ENCODE results near the gene MYH10.

Gene MYH10

DNA sequence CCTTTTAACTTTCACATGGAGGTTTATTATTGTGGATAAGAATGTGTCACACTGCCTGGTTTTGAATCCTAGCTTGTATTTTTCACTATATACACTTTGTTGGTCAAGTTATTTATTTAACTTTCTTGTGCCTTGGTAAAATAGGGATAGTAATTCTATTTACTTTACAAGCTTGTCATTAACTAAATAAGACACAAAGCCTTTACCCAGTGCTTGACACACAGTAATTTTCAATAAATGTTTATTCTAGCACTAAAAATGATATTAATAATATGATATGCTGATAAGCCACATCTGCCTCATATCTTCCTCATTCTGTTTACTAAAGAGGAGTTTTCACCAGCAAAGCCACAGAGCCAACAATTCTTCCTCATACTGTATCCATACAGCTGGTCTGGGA is 27.8 kb downstream of the MYH10 start:
- no peak for DNase-seq

DNA sequence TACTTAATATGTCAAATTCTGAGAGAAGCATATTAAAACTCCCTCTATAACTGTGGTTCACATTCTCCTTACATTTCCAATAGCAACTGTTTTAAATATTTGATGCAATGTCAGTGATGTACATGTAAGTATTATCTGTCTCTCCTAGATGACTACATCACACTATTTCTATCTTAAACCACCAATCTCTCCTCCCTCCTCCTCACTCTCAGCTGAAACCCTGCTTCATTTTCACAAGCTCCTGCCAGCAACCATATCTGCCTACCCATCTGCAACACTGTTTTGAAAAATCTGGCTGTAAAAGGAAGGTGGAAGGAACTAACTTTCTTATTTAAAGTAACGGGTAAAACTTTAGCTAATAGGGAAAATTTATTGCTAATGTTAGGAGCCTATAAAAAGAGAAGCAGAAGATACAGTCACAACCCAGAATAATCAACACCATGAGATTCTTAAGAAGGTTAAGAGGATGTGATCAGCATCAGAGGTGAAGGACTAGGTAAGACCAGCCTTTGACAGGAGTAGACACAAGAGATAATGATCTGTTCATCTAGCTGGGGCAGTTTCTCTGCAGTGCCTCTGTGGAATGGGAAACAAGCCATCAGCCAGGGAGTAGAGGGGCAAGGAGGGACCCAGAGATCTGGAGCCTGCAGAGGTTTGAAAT is 31.0 kb downstream of the MYH10 start:
- DNase-seq, result no peak

DNA sequence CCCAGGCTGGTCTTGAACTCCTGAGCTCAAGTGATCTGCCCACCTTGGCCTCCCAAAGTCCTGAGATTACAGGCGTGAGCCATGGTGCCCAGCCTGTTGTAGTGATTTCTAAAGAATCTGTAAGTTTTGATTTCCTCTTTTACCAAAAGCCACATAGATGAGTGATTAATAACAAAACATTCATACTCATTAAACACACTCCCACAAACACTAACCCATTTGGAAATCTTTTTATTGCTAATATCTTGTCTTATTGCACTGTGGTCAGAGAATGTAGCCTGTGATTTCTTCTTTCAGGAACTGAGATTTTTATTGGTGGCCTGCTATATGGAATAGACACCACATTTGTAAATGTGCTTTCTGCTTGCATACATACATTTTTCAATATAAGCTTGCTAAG is 31.6 kb downstream of the MYH10 start:
- DNase-seq, result no peak

DNA sequence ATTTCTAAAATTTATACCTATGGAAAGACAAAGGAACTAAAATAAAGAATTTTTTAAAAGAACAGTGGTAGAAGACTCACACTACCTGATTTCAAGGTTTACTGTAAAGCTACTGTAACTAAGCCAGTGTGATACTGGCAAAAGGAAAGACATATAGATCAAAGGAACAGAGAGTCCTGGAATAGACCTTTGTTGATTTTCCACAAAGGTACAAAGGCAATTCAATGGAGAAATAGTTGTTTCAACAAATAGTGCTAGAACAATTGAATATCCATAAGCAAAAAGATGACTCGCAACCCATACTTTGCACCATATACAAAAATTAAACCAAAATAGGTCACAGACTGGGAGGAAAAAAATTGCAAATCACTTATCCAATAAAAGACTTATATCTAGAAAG is 36.7 kb downstream of the MYH10 start:
- DNase-seq, result no peak

DNA sequence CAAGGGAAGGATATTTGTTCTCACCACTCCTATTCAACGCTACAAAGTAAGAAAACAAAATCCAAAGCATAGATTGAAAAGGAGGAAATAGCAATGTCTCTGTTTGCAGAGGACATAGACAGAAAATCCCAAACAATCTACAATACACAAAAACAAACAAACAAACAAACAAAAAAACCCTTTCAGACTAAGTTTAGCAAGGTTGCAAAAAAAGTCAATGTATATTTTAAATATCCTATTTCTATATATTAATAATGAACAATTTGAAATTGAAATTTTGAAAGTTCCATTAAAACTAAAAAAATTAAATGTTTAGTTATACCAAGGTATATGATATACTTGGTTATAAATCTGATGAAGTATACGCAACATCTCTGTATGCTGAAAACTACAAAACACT is 37.2 kb downstream of the MYH10 start:
- DNase-seq, result no peak

DNA sequence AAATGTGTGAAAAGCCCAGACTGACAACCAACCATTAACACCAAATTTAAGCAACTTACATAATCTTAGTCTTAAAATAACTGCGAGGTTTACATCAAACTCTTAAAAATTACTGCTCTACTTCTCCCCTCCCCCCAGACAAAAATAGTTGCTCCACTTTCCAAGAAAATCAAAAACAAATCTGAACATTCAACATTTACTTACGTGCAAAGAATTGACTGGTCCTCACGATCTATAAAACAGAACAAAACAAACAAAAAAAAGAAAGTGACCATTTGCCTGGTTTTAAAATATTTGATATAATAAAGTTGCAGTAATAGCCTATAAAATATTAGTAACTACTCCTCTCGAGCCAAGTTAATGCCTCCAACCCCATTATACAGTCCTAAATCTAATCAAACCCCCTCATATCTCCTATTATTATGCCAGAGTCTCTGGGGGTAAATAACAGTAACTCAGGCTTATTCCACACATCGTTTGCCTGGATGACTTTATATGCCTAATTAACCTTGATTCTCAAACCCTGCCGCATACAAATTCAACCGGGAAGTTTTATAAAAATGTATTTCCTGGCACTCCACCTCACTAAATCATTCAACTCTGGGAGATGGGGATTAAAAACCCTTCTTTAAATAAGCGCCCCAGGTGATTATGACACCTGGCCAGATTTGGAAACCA is 41.5 kb downstream of the MYH10 start:
- DNase-seq, result no peak

DNA sequence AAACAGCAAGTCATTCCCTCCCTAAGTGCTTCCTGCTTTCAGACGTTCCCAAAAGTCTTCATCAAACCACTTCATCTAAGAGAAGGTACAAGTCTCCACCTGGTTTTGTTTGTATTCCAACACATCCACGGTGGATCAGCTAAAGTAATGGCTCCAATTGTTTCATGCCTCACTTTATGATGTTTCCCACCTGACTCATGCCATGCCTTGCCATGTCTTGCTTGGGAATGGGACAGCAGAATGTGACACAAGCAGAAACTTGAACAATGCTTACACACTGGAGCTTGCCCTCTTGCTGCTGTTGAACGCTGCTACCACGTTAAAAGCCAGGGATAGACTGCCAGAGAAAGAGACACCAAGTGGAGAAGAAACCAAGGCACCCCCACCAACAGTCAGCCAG is 43.8 kb downstream of the MYH10 start:
- DNase-seq, result no peak

DNA sequence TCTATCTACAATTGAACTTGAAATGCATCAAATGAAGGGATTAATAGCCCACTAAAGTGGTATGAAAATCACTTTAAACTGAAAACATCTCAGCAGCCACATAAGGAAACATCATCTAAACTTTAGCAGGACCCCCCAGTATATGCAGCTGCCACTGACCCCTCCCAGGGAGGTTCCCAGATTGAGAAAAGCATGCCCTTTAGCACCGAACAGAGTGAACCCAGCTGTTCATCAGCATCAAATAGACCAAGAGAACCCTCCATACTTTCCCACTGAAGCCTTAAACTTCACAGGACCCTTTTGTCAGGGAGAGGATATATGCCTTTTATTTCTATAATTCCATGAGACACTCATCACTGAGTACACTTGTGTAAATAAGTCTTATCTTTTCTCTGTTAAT is 44.6 kb downstream of the MYH10 start:
- no peak for DNase-seq

DNA sequence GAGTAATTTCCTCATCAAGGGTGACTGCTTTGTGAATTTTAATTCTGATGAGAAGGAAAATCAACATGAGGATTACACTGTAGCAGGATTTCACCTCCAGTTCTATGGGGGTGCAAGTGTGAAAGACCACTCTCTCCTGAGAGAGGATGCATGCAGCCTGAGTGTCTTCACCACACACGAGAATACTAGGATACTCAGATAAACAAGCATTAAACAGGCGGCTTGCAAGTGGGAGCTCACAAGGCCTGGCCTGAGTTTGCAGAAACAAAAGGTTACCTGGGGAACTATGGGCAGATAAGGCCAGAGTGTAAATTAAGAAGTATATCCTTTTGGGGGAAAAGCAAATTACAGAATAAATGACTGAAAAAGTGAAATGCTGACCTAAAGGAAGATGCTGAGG is 46.6 kb downstream of the MYH10 start:
- no peak for DNase-seq

DNA sequence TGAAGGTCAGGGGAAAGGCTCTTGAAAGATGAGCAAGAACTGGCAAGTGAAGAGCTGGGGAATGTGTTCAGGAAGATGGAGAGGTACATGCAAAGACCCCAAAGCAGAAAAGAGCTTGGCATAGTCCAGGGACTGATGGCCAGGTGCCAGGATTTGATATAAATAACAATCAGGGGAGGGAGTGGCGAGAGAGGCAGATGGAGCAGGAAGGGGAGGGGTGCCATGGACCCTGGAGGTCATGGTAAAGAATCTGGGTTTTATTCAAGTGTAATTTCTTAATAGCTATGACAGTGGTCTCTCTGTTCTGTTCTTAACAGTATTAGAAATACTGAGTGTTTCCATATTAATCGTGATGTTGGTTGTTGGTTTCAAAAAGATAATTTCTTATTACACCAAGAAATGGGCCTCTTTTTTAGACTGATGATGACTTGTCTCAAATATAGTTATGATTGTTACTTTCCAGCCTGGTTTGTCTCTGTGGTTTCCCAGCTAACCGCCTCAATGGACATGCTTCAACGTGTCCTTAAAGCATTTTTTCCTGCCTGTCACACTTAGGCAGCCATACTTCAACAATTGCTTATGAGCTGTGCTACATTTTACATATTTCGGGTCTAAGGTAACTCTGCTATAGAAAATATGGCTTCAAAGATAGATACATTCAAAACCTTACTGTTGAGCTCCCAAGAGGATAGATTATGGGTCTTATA is 49.4 kb downstream of the MYH10 start:
- DNase-seq, result no peak

DNA sequence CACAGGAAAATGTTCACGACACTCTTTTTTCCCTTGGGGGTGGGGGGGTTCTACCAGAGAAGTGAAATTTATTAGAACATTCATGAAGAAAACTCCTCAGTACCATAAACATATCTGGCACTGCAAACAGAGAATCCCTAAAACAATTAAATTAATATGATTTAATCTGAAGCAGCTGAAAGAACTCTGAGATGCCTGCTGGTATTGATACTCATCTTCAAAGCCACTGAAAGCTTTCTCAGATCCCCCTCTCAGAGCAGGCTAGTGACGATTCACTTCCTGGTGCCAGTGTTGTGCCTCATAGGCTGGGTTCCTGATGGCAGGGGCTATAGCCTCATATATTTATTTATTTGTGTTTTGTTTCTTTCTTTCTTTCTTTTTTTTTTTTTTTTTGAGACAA is 52.7 kb downstream of the MYH10 start:
- no peak for DNase-seq

DNA sequence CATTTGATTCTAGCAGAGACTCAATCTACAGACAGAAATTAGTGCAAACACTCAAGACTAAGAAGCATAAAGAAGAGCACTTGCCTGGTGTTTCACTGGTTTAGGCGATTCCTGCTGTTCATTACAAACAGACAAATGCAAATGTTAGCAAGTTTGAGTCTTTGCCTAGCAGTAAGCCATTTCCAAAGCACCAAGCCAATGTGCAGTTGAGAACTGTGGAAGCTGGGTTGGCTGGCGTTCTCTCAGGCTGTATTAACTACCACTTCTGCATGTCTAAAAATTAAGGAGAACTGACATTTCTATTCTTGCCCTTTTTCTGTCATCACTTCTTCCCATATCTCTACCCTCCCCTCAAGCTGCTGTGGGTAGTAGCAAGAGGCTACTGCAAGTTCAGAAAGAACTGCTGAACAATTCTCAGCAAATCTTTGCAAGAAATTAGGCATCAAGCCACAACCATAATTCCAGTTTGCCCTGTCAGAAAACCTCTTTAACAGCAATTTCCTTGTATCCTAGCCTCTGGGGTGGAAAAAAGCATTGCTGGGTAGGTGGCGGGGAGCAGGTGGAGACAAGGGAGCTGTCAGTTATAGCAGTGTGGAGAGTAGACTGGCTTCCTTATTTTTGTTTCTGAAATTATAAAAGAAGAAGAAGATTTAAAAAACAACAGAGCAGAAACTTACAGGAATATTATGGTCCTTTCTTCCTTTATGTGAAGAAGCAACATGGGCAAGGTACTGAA is 53.8 kb downstream of the MYH10 start:
- no peak for DNase-seq

DNA sequence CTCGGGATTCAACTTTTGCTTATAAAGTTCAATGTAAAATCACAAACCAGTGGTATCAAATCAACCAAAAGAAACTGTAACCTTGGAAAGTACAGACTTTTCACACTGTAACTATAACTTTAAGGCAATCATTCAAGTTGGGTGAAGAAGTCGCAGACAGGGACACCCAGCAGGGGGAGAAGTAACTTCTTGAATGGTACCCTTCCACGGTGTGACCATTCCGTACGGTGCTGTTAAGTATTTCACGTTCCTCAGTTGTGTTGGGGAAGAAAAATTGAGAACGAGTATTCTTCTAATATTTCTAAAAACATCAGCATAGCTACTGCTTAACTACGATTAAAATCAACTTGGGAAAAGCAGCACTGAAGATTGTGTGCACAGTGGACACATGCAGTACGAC is 55.8 kb downstream of the MYH10 start:
- DNase-seq, result peak in 1 of 2 experiments; percentile 9

DNA sequence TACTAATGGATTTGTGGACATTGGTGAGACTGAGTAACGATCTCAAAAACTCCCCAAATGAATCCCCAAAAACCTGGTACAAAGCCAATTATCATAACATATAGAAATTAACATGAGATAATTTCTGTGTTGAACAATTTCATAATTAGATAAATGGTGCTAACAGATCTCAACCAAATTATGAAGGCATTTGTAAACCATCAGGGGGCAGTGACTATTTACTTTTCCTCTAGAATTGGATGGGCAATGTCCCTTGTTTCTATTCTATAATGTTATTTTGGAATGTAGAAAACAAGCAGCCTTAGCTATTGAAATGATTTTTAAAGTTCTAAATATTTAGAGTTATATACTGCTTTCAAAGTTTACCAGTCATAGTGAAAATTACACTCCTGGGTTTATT is 57.8 kb downstream of the MYH10 start:
- DNase-seq, result peak in 1 of 2 experiments; percentile 0

DNA sequence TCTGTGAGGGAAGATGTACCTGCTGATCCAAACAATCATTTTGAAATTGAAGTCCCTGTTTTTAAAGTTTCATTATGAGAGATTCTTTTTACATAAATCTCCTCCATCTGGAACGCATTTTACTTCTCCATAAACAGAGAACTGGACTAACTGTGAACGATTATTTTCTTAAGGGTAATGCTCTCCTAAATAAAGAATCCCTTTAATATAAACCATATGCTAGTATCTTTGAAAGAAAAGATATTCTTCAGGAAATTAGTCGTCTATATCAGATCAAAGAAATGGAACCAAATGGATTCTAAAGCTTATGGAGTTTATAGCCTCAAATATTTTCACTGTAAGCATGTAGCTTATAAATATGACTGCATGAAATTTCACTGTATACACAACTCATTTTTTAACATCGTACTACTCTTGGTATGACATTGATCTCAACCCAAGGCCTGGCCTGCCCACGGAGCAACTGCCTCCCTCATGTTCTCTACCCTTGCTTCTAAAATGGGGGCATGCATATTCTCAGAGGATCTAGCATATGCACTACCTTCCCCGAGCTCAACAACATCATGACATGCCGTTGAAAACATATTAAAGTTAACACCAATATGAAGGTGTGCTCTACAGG is 66.4 kb downstream of the MYH10 start:
- DNase-seq, result no peak

DNA sequence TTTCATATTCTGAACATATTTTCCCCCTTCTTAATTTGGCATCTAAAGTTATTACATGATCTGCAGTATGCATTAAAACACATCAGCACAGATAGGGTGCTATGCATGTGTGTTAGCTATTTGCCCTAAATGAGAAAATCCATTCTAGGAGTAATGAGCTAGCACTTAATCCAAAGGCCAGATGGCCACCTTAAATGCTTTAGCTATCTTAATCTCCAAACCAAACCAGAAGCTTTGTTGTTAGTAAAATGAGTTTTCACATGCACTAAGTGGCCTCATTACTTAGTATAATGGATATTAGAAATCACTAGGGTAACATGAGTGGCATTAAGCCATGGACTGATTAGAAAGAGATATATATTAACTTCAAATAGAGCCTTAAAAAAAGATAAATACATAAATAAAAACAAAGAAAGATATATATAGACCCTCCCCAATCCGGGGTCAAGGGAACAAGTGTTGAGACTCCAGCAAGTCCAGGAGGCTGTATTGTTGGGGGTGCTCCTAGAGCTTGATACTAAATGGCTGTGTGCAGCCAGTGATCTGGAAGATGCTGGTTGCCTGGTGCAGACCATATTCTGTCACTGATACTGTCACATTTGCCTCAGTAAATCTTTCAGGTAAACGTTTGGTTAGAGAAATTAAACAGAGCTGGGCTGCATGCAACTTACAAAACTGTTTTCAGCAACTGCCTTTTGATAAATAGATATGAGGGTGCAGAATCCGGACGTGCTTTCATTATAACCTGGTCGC is 67.3 kb downstream of the MYH10 start:
- no peak for DNase-seq

DNA sequence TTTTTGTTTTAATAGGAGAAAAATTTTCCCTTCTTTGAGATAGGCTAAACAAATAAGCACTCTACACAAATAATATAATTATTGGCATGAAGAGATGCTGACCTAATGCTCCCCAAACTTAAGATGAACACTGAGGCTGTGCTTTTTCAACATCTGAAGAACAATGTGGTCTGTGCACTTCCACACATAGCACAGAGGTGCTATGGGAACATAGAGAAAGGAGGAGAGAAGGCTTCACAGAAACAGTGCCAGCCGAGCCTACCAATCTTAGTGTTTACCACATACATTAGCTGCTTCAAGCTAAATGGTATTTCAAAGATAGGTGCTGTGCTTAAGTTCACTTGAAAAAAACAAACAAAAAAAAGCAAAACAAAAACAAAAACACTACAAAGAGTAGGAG is 72.4 kb downstream of the MYH10 start:
- no peak for DNase-seq

DNA sequence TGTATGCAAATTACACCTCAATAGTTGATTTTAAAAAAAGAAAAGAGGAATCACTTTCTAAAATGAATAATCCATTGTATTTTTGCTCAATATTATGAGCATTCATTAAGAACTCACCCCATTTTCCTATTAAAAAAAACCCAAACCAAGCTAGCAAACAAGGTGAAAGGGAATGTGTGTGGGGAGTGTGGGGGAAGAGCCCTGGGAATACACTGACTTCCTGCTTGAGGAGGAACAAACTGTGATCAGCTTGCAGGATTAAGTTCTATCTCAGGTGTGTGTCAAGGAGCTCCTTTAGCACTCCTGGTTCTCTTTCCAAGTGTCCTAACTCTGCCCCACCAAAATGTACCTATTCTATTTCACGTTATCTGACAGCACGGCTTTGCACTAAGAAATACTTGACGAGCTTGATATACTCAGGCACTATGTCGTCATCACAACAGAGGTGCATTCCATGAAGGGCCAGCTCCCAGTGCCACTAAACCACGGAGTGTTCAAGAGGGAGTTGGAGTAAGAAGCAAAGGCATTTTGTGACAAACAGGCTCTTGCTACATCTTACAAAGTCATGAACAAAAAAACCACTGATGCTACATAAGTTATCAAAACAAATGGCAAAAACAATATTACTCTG is 73.2 kb downstream of the MYH10 start:
- no peak for DNase-seq

DNA sequence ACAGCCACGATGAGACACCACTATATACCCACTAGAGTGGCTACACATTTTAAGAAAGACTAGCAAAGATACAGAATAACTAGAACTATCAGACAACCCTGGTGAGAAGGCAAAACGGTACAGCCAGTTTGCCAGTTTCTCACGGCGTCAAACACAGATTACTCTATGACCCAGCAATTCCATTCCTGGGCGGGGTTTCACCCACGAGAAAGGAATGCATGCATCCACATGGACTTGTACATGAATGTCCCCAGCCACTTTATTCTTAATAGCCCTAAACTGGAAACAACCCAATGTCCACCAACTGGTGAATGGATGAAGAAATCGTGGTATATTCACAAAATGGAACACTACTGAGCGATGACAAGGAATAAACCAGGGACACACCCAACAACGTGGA is 74.5 kb downstream of the MYH10 start:
- no peak for DNase-seq

DNA sequence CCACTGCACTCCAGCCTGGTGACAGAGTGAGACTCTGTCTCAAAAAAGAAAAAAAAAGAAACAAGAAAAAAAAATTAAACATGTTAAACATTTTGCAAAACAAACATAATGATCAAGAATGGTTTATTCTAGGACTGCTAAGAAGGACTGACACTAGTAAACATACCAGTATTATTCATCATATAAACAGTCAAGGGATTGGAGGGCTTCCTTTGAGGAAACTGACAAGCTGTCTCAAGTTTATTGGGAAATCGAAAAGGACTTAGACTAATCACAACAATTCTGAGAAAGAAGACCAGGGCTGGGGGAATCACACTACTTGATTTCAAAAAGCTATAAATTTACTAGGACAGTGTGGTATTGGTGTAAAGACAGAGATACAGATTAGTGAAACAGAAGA is 75.5 kb downstream of the MYH10 start:
- DNase-seq, result no peak

DNA sequence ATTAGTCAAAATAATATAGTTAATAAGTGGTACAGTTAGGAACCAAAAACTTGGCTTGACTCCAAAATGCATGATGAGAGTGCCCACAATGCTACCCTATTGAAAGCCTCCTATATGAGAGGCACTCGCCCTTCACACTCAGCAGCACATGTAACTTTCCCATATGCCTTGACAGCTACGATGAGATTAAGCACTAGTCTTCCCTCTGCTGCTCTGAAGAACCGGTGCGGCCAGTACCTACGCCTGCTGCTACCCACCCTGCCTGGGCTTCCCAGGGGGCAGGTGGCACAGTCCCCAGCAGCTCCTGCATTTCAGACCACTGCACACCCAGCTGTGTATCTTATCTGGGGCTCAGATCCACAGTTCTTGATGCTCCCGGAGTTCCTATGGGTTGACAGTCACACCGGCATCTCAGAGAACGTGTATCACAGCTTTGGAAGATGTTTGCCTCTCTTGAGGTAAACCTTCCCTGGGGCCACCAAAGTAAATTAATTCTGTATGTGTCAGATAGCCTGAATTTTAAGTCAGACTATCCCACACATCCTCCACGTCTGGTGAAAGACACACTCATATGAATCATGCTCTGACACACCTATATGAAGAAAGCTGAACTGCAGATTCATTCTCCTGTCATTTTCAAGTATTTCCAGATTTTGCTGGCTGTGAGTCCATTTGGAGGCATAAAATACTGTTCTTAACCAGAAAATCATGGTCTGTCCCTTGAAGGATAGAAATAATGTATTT is 77.8 kb downstream of the MYH10 start:
- no peak for DNase-seq

Measured in Kasumi-1 (cell line).